ENCODE measurements around the gene UQCR10. TPM values are rescaled to one million over a fixed set of nuclear protein-coding genes. Genes with fewer than 3 reads are reported as not detected.

UQCR10 gene
- total and polyA plus RNA-seq, 4 donors = 41.4 to 189 (median 65.4) TPM

DNA sequence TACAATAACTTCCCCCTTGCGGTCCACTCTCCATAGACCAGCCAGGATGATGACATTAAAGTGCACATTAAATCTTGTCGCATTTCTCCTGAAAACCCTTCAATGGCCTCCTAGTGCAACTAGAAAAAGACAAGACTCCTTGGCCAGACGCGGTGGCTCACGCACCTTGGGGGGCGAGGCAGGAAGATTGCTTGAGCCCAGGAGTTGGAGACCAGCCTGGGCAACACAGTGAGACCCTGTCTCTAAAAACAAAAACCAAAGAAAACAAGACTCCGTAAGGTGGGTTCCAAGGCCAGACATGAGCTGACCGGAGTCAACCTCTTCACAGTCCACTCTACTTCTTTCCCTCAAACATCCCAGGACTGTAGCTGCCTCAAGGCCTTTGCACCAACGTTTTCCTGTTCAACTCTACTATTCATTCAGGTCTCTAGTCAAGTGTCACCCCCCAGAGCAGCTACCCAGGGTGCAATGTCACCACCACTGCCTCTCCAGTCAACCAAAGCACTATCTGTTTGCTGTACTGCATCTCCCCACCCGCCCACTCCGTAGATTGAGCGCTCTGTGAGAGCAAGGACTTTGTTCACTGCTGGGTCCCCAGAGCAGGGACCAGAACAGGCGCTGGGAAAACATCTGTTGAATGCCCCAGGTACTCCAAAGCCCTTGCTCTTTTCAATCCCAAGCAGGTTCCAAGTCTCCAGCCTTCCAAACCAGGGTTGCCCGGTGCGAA lies 1.1 kb upstream of the UQCR10 start:
- Histone ChIP-seq H3K36me3 (ENCODE audit: control insufficient read depth in 1 of 2, insufficient read depth in 2 of 2, low read length in 1 of 2) (no peaks in the 10 kb centered on the region), H3K9me3 (ENCODE audit: control insufficient read depth, low read length) (no peaks in the 10 kb centered on the region), H3K4me1 (ENCODE audit: control insufficient read depth in 1 of 2, insufficient read depth in 2 of 2, low read length in 2 of 2) (peaks cover 0 to 2% of the 10 kb centered on the region in 2 donors), H3K27me3 (ENCODE audit: control insufficient read depth in 1 of 2, insufficient read depth in 2 of 2, low read length in 1 of 2) (no peaks in the 10 kb centered on the region), H3K27ac (ENCODE audit: low read depth in 1 of 2, low read length in 2 of 2) (no peak overlapping the region), H3K4me3 (ENCODE audit: low read length in 2 of 2) (peak overlapping the region; percentile 56 to 61)
- ATAC-seq (ENCODE audit: low FRiP score) (peak; percentile 3), DNase-seq (no peak)
- WGBS, 2 donors = 56 to 57% methylated on average over 15 of the region's 15 CpGs
- intact Hi-C loops (cut with DNase I) = no loop called here

DNA sequence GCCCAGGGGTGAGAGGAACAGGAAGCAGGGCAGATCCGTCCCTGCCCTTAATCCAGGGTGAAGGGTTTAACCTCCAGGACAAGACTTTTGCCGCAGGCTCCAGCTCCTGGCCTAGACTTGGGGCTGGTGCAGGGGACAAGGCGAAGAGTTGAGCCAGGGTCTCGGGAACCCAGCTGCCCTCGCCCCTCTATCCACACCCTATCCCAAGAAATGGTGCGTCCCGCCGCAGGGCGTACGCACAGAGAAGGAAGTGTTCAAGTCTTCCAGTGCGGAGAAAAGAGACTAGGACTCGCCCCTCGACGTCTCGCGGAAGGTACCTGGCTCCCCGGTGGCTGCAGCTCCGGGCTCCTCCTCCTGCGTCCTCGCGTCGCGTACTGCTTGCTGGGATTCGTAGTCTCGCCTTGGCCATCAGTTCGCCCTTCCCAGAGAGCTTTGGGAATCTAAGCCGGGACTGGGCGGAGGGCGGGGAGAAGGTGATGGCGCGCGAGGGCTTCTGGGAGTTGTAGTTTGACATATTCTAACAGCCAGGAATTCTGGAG lies 468 bp upstream of the UQCR10 start, which contains the start of gene ZMAT5:
ZMAT5 (minus strand) TSS at position 376 of the 539 bp plus-strand sequence. CDS start 18,463 bp downstream, outside the sequence.
- Histone ChIP-seq H3K4me1 (ENCODE audit: control insufficient read depth in 1 of 2, insufficient read depth in 2 of 2, low read length in 2 of 2) (peaks cover 0 to 2% of the 10 kb centered on the region in 2 donors), H3K4me3 (ENCODE audit: low read length in 2 of 2) (peak within 1 kb of the TSS; percentile 74 to 90), H3K27me3 (ENCODE audit: control insufficient read depth in 1 of 2, insufficient read depth in 2 of 2, low read length in 1 of 2) (no peaks in the 10 kb centered on the region), H3K27ac (ENCODE audit: low read depth in 1 of 2, low read length in 2 of 2) (peak within 1 kb of the TSS in 1 of 2 donors; percentile 11), H3K9me3 (ENCODE audit: control insufficient read depth, low read length) (no peaks in the 10 kb centered on the region), H3K36me3 (ENCODE audit: control insufficient read depth in 1 of 2, insufficient read depth in 2 of 2, low read length in 1 of 2) (no peaks in the 10 kb centered on the region)
- DNase-seq = peak; percentile 96 to 97
- 0% methylated on average over 31 to 32 of the region's 32 CpGs for WGBS, 2 donors
- ATAC-seq (ENCODE audit: low FRiP score) = peak; percentile 99
- intact Hi-C loops (cut with DNase I) = no loop called here

DNA sequence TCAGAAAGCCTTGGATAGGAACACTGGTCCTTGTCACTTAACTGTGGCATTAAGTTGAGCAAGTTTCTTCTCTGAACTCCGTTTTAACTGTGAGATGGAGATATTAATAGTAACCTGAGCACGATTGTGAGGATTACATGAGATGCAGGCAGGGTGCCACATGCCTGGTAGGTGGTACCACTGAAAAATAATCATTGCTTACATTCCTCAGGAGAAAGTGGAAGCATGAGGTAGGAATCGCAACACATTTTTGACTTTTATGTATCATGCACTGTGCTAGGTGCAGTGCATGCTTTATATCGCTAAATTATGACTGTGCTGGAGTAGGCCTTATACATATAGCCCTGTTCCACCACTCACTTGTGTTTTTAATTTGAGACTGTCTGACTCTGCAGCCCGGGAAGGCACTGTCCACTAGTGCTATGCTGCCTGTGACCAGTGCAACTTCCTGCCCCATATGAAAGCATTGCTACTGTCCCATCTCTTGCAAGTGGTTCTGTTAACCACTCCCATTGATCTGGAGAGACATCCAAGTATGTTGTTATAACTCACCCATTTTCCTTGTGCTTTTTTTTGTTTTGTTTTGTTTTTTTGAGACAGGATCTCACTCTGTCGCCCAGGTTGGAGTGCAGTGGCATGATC lies 1.0 kb downstream of the UQCR10 start:
- Histone ChIP-seq H3K27ac (ENCODE audit: low read depth in 1 of 2, low read length in 2 of 2) (no peak overlapping the region), H3K4me3 (ENCODE audit: low read length in 2 of 2) (peak overlapping the region; percentile 74 to 90), H3K9me3 (ENCODE audit: control insufficient read depth, low read length) (no peaks in the 10 kb centered on the region), H3K4me1 (ENCODE audit: control insufficient read depth in 1 of 2, insufficient read depth in 2 of 2, low read length in 2 of 2) (peaks cover 0 to 2% of the 10 kb centered on the region in 2 donors), H3K36me3 (ENCODE audit: control insufficient read depth in 1 of 2, insufficient read depth in 2 of 2, low read length in 1 of 2) (no peaks in the 10 kb centered on the region), H3K27me3 (ENCODE audit: control insufficient read depth in 1 of 2, insufficient read depth in 2 of 2, low read length in 1 of 2) (no peaks in the 10 kb centered on the region)
- ATAC-seq (ENCODE audit: low FRiP score) = no peak
- WGBS, 2 donors = 42 to 43% methylated on average over 6 of the region's 6 CpGs
- DNase-seq = no peak
- intact Hi-C loops (cut with DNase I) = no loop called here

DNA sequence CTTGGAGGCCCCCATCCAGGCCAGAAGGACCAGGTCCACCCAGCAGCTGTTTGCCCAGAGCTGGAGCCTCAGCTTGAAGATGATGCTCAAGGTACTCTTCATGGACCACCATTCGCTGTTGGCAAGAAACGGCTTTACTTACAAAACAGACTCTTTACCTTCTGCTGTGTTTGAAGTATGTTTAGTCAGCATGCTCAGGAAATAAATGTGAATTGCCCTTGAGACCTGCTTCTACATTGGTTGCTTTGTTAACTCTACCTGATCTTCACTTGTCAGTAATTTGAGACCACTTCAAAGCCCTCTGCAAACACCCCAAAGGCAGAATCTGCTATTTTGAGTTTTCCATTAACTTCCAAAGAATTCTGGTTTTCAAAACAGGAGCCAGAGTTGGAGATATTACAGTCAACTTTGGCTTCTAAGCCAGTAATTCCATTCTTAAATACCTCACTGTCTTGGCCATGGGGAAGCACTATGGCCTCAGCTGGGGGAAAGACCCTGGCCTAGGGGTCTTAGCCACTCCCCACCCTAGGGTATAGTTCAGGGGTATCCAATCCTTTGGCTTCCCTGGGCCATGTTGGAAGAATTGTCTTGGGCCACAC lies 2.7 kb downstream of the UQCR10 start:
- Histone ChIP-seq H3K4me3 (ENCODE audit: low read length in 2 of 2) (no peak overlapping the region), H3K27me3 (ENCODE audit: control insufficient read depth in 1 of 2, insufficient read depth in 2 of 2, low read length in 1 of 2) (no peaks in the 10 kb centered on the region), H3K36me3 (ENCODE audit: control insufficient read depth in 1 of 2, insufficient read depth in 2 of 2, low read length in 1 of 2) (no peaks in the 10 kb centered on the region), H3K27ac (ENCODE audit: low read depth in 1 of 2, low read length in 2 of 2) (no peak overlapping the region), H3K9me3 (ENCODE audit: control insufficient read depth, low read length) (no peaks in the 10 kb centered on the region), H3K4me1 (ENCODE audit: control insufficient read depth in 1 of 2, insufficient read depth in 2 of 2, low read length in 2 of 2) (peaks cover 0 to 2% of the 10 kb centered on the region in 2 donors)
- 90 to 93% methylated on average over 2 of the region's 2 CpGs for WGBS, 2 donors
- DNase-seq (no peak), ATAC-seq (ENCODE audit: low FRiP score) (no peak)
- intact Hi-C loops (cut with DNase I) = no loop called here

DNA sequence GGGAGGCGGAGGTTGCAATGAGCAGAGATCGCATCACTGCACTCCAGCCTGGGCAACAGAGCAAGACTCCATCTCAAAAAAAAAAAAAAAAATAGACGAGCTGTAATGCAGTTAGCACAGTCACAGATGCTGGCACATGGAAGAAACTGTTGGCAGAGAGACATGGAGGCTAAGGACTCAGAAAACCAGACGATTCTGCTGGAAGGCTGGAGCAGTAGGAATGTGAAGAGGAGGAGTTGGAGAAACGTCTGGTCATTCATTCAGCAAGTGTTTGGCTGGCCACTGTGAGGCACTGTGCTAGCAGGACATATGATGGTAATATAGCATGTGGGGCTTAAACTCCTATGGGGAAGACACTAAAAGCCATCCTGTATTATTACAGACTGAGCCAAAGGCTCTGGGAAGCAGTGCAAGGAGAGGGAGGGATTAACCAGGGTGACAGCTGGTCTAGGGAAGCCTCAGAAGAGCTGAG lies 5.0 kb downstream of the UQCR10 start:
- WGBS, 2 donors = 38% methylated on average over 5 of the region's 5 CpGs
- Histone ChIP-seq H3K4me3 (ENCODE audit: low read length in 2 of 2) (no peak overlapping the region), H3K27ac (ENCODE audit: low read depth in 1 of 2, low read length in 2 of 2) (no peak overlapping the region), H3K9me3 (ENCODE audit: control insufficient read depth, low read length) (no peaks in the 10 kb centered on the region), H3K36me3 (ENCODE audit: control insufficient read depth in 1 of 2, insufficient read depth in 2 of 2, low read length in 1 of 2) (no peaks in the 10 kb centered on the region), H3K4me1 (ENCODE audit: control insufficient read depth in 1 of 2, insufficient read depth in 2 of 2, low read length in 2 of 2) (no peaks in the 10 kb centered on the region), H3K27me3 (ENCODE audit: control insufficient read depth in 1 of 2, insufficient read depth in 2 of 2, low read length in 1 of 2) (no peaks in the 10 kb centered on the region)
- DNase-seq = no peak
- peak; percentile 36 for ATAC-seq (ENCODE audit: low FRiP score)
- intact Hi-C loops (cut with DNase I) = no loop called here

DNA sequence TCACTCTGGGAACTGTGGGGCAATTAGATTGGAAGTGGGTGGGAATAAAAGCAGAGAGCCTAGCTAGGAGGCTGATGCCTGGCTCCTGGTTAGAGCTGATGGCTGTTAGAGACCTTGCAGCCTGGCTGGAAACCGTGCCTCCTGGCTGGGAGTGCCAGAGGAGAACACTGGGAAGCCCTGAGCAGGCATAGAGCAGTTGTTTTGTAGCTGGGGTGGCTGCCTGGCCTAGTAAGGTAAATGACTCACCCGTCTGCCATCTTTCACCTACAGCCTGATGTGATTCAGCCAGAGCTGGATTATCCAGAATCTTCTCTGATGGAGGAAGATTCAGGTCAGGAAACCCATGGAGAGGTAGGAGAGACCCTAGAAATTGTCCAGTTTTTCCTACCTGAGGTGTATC lies 6.1 kb downstream of the UQCR10 start:
- ATAC-seq (ENCODE audit: low FRiP score) (no peak), DNase-seq (no peak)
- no peak overlapping the region for H3K27ac ChIP-seq (ENCODE audit: low read depth in 1 of 2, low read length in 2 of 2)
- no peaks in the 10 kb centered on the region for H3K9me3 ChIP-seq (ENCODE audit: control insufficient read depth, low read length)
- intact Hi-C loops (cut with DNase I) = no loop called here
- H3K36me3 ChIP-seq (ENCODE audit: control insufficient read depth in 1 of 2, insufficient read depth in 2 of 2, low read length in 1 of 2) = no peaks in the 10 kb centered on the region
- WGBS, 2 donors = 71% methylated on average over 2 of the region's 2 CpGs
- H3K4me1 ChIP-seq (ENCODE audit: control insufficient read depth in 1 of 2, insufficient read depth in 2 of 2, low read length in 2 of 2) = no peaks in the 10 kb centered on the region
- no peaks in the 10 kb centered on the region for H3K27me3 ChIP-seq (ENCODE audit: control insufficient read depth in 1 of 2, insufficient read depth in 2 of 2, low read length in 1 of 2)
- H3K4me3 ChIP-seq (ENCODE audit: low read length in 2 of 2) = no peak overlapping the region

DNA sequence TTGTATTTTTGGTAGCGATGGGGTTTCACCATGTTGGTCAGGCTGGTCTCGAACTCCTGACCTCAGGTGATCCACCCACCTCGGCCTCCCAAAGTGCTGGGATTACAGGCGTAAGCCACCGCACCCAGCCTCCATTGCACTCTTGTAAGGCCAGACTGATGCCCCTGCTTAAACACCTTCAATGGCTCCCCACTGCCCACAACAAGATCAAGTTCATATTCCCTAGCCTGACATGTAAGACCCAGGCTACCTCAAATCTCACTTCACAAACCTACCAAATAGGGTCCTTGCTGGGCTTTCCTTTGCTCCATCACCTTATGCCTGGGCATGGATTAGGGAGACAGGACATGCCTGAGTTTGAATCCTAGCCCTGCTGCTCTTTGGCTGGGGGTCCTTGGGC lies 13.1 kb downstream of the UQCR10 start:
- Histone ChIP-seq H3K4me3 (ENCODE audit: low read length in 2 of 2) (no peak overlapping the region), H3K27ac (ENCODE audit: low read depth in 1 of 2, low read length in 2 of 2) (no peak overlapping the region), H3K4me1 (ENCODE audit: control insufficient read depth in 1 of 2, insufficient read depth in 2 of 2, low read length in 2 of 2) (no peaks in the 10 kb centered on the region), H3K36me3 (ENCODE audit: control insufficient read depth in 1 of 2, insufficient read depth in 2 of 2, low read length in 1 of 2) (no peaks in the 10 kb centered on the region), H3K27me3 (ENCODE audit: control insufficient read depth in 1 of 2, insufficient read depth in 2 of 2, low read length in 1 of 2) (no peaks in the 10 kb centered on the region), H3K9me3 (ENCODE audit: control insufficient read depth, low read length) (no peaks in the 10 kb centered on the region)
- ATAC-seq (ENCODE audit: low FRiP score) (no peak), DNase-seq (no peak)
- intact Hi-C loops (cut with DNase I) = no loop called here
- WGBS, 2 donors = 94 to 97% methylated on average over 5 of the region's 5 CpGs

DNA sequence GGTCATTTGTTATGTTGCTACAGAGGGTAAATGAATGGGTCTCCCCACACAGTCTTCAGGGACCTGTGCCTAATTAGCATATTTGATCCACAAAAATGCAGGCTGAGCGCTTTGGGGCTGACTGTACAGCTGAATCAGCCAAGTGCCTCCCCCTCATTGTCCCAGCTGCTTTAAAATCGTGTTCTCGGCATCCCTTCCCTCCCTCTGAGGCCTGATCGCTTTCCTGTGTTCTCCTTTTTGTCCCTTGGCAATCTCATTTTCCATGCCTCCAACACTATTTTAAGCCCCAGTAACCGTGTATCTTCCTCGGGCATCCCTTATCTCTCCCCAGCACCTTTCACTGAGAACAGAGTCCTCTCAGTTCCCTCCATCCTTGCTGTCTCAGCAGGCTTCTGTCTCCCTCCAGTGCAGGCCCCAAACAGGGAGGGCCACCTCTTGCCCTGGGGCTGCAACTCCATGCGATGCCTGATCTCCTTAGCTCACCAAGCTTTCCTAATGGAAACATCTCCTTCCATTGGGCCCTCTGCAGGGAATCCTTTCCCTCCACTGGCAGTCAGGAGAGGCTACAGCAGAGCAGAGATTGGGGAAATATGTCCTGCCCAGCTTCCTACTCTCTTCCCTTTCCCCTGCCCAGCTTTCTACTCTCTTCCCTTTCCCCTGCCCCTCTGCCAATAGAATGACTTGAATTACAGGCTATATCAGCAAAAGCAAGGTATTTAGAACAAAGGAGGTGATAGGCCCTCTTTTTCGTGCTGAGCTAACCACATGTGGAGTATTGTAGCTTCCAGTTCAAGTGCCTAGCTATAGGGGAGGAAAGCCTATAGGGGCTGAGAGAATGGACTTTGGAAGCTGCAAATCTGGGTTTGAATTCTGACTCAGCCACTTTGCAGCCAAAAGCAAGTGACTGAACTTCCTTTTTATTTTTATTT lies 13.8 kb downstream of the UQCR10 start:
- no peak overlapping the region for H3K4me3 ChIP-seq (ENCODE audit: low read length in 2 of 2)
- H3K4me1 ChIP-seq (ENCODE audit: control insufficient read depth in 1 of 2, insufficient read depth in 2 of 2, low read length in 2 of 2) = no peaks in the 10 kb centered on the region
- 44 to 58% methylated on average over 8 of the region's 8 CpGs for WGBS, 2 donors
- no peaks in the 10 kb centered on the region for H3K9me3 ChIP-seq (ENCODE audit: control insufficient read depth, low read length)
- ATAC-seq (ENCODE audit: low FRiP score) (no peak), DNase-seq (no peak)
- no peak overlapping the region for H3K27ac ChIP-seq (ENCODE audit: low read depth in 1 of 2, low read length in 2 of 2)
- intact Hi-C loops (cut with DNase I) = no loop called here
- no peaks in the 10 kb centered on the region for H3K36me3 ChIP-seq (ENCODE audit: control insufficient read depth in 1 of 2, insufficient read depth in 2 of 2, low read length in 1 of 2)
- H3K27me3 ChIP-seq (ENCODE audit: control insufficient read depth in 1 of 2, insufficient read depth in 2 of 2, low read length in 1 of 2) = no peaks in the 10 kb centered on the region

All from aorta (tissue), 5 donors.